ENCODE data around the gene IDUA. TPM values are rescaled to one million over a fixed set of nuclear protein-coding genes. Genes with fewer than 3 reads are reported as not detected.

Gene IDUA
- total and polyA plus RNA-seq, 10 of the 15 experiments (the other 5 are each of a cell fraction or from before 2014, with no cell fraction given): 0.05 to 7.6 (median 1.4) TPM; not detected in 1

GRCh38 chr4:958696-959337 is 28.0 kb upstream of the IDUA start:
- H3K27ac ChIP-seq (ENCODE audit: control insufficient read depth, insufficient read depth): no peak overlapping the region
- no peak for ATAC-seq
- ChIA-PET SMC1A (ENCODE audit: uncharacterized antibody, unreplicated experiment) (no interaction called here), RAD21 (ENCODE audit: unreplicated experiment) (no interaction called here), CTCF (no interaction called here), POLR2A (no interaction called here)
- no peak overlapping the region for H3K4me2 ChIP-seq (ENCODE audit: control insufficient read depth, insufficient read depth)
- no peaks in the 10 kb centered on the region for H3K79me2 ChIP-seq (ENCODE audit: control insufficient read depth, insufficient read depth, low read length)
- H3K4me3 ChIP-seq: no peak overlapping the region
- H2AFZ ChIP-seq (ENCODE audit: control insufficient read depth, low read depth, low read length): no peak overlapping the region
- no peaks in the 10 kb centered on the region for H3K27me3 ChIP-seq (replicated peaks in 1 of 2; ENCODE audit: control insufficient read depth in 2 of 2, insufficient read depth in 2 of 2, low read length in 1 of 2)
- FAIRE-seq: no peak
- H3K9me3 ChIP-seq (replicated peaks; ENCODE audit: control insufficient read depth, insufficient read depth, low read length): no peaks in the 10 kb centered on the region
- H3K4me1 ChIP-seq (ENCODE audit: control insufficient read depth, insufficient read depth, low read length): no peaks in the 10 kb centered on the region
- H3K9ac ChIP-seq (ENCODE audit: control insufficient read depth, insufficient read depth, low read length): no peak overlapping the region
- intact Hi-C loops (cut with micrococcal nuclease; ENCODE audit: unreplicated experiment) (no loop called here), in situ Hi-C loops (cut with MboI) (no loop called here)
- no TSS peak for BruUV-seq (replicated peaks)
- H4K20me1 ChIP-seq (ENCODE audit: control insufficient read depth, insufficient read depth): no peaks in the 10 kb centered on the region
- 69% methylated on average over 17 of the region's 17 CpGs for WGBS (ENCODE audit: insufficient coverage, insufficient replicate concordance, low lambda C conversion rate, missing lambda C conversion rate)
- DNase-seq (ENCODE audit: low read depth, low spot score): no peak
- no peaks in the 10 kb centered on the region; a peak in 1 of 4 replicates for H3K36me3 ChIP-seq (ENCODE audit: control insufficient read depth in 2 of 2, insufficient read depth in 2 of 2, low read length in 1 of 2)
- TF ChIP-seq MTA3 (IDR thresholded peaks at IDR 0.05; ENCODE audit: borderline replicate concordance, low read length) (no peak), POLR2AphosphoS5 (IDR thresholded peaks at IDR 0.05; ENCODE audit: low read length) (no peak), JUNB (IDR thresholded peaks at IDR 0.05) (no peak), BHLHE40 (IDR thresholded peaks at IDR 0.05; ENCODE audit: borderline replicate concordance in 1 of 2, low read depth in 2 of 2, low read length in 1 of 2) (no peak), HDGF (IDR thresholded peaks at IDR 0.05) (no peak), TCF7 (IDR thresholded peaks at IDR 0.05; ENCODE audit: borderline replicate concordance) (no peak), CTCF (IDR thresholded peaks at IDR 0.05 in 2 of 3, conservative IDR thresholded peaks at IDR 0.05 in 1 of 3; ENCODE audit: control insufficient read depth in 2 of 3, extremely low read depth in 1 of 3, insufficient read depth in 1 of 3, low read depth in 3 of 3, low read length in 3 of 3) (no peak), RAD21 (IDR thresholded peaks at IDR 0.05; ENCODE audit: insufficient read depth, low read depth, low read length) (no peak), ZNF207 (IDR thresholded peaks at IDR 0.05; ENCODE audit: borderline replicate concordance) (no peak), SP1 (IDR thresholded peaks at IDR 0.05; ENCODE audit: low read depth, low read length) (no peak), ETV6 (conservative IDR thresholded peaks at IDR 0.05 in 1 of 2, IDR thresholded peaks at IDR 0.05 in 1 of 2; ENCODE audit: borderline replicate concordance in 1 of 2, low read depth in 1 of 2) (no peak), ZNF274 (IDR thresholded peaks at IDR 0.05; ENCODE audit: insufficient read depth, insufficient read length) (no peak), FOS (IDR thresholded peaks at IDR 0.05; ENCODE audit: borderline replicate concordance, extremely low read depth, insufficient read length) (no peak), SIX5 (IDR thresholded peaks at IDR 0.05; ENCODE audit: low read depth, low read length, severe bottlenecking) (no peak)
- TF ChIP-seq, protein P1, sequence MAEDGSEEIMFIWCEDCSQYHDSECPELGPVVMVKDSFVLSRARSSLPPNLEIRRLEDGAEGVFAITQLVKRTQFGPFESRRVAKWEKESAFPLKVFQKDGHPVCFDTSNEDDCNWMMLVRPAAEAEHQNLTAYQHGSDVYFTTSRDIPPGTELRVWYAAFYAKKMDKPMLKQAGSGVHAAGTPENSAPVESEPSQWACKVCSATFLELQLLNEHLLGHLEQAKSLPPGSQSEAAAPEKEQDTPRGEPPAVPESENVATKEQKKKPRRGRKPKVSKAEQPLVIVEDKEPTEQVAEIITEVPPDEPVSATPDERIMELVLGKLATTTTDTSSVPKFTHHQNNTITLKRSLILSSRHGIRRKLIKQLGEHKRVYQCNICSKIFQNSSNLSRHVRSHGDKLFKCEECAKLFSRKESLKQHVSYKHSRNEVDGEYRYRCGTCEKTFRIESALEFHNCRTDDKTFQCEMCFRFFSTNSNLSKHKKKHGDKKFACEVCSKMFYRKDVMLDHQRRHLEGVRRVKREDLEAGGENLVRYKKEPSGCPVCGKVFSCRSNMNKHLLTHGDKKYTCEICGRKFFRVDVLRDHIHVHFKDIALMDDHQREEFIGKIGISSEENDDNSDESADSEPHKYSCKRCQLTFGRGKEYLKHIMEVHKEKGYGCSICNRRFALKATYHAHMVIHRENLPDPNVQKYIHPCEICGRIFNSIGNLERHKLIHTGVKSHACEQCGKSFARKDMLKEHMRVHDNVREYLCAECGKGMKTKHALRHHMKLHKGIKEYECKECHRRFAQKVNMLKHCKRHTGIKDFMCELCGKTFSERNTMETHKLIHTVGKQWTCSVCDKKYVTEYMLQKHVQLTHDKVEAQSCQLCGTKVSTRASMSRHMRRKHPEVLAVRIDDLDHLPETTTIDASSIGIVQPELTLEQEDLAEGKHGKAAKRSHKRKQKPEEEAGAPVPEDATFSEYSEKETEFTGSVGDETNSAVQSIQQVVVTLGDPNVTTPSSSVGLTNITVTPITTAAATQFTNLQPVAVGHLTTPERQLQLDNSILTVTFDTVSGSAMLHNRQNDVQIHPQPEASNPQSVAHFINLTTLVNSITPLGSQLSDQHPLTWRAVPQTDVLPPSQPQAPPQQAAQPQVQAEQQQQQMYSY (CRISPR knock-in tag; IDR thresholded peaks at IDR 0.05): no peak
- TF ChIP-seq, protein P2, sequence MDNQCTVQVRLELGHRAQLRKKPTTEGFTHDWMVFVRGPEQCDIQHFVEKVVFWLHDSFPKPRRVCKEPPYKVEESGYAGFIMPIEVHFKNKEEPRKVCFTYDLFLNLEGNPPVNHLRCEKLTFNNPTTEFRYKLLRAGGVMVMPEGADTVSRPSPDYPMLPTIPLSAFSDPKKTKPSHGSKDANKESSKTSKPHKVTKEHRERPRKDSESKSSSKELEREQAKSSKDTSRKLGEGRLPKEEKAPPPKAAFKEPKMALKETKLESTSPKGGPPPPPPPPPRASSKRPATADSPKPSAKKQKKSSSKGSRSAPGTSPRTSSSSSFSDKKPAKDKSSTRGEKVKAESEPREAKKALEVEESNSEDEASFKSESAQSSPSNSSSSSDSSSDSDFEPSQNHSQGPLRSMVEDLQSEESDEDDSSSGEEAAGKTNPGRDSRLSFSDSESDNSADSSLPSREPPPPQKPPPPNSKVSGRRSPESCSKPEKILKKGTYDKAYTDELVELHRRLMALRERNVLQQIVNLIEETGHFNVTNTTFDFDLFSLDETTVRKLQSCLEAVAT (IDR thresholded peaks at IDR 0.05): no peak

Data from GM12878 (cell line).